Measurements from ENCODE around the gene KCNK3. TPM values are rescaled to one million over a fixed set of nuclear protein-coding genes. Genes with fewer than 3 reads are reported as not detected.

Gene KCNK3
- polyA plus RNA-seq, 1 donor from 2014 or later, result 12.9 TPM

GRCh38 chr2:26764906-26765305 lies 72.4 kb downstream of the KCNK3 start (continued):
- TF ChIP-seq SMC3 (conservative IDR thresholded peaks at IDR 0.05; ENCODE audit: poor library complexity) (no peak), MXI1 (conservative IDR thresholded peaks at IDR 0.05; ENCODE audit: poor library complexity, severe bottlenecking) (no peak)

GRCh38 chr2:26765475-26766200 lies 73.1 kb downstream of the KCNK3 start:
- Histone ChIP-seq H3K27me3 (ENCODE audit: insufficient read depth, low read depth, low read length) (no peaks in the 10 kb centered on the region), H3K36me3 (ENCODE audit: insufficient read depth, low read length) (no peaks in the 10 kb centered on the region), H2AFZ (ENCODE audit: low read depth, low read length) (no peak overlapping the region), H3F3A (ENCODE audit: insufficient read depth, low read length, poor library complexity, severe bottlenecking) (no peaks in the 10 kb centered on the region), H3K79me2 (replicated peaks; ENCODE audit: insufficient read depth, low read length) (peaks cover 12% of the 10 kb centered on the region), H3K27ac (ENCODE audit: low read length) (no peak overlapping the region), H3K9ac (ENCODE audit: low read length) (peak overlapping the region; percentile 87), H3K9me2 (ENCODE audit: insufficient read depth, low read length) (no peaks in the 10 kb centered on the region), H4K20me1 (ENCODE audit: insufficient read depth) (no peaks in the 10 kb centered on the region), H3K4me3 (ENCODE audit: low read length) (peak overlapping the region; percentile 98), H3K4me2 (ENCODE audit: low read length) (peak overlapping the region; percentile 99), H3K9me3 (ENCODE audit: low read length) (no peaks in the 10 kb centered on the region)
- TF ChIP-seq POLR2AphosphoS5 (IDR thresholded peaks at IDR 0.05), result no peak

GRCh38 chr2:26767129-26767528 lies 74.6 kb downstream of the KCNK3 start:
- H4K20me1 ChIP-seq (ENCODE audit: insufficient read depth), result no peaks in the 10 kb centered on the region
- no peaks in the 10 kb centered on the region for H3F3A ChIP-seq (ENCODE audit: insufficient read depth, low read length, poor library complexity, severe bottlenecking)
- no peak overlapping the region for H3K4me2 ChIP-seq (ENCODE audit: low read length)
- H3K4me3 ChIP-seq (ENCODE audit: low read length), result no peak overlapping the region
- peaks cover 12% of the 10 kb centered on the region for H3K79me2 ChIP-seq (replicated peaks; ENCODE audit: insufficient read depth, low read length)
- H3K27ac ChIP-seq (ENCODE audit: low read length), result no peak overlapping the region
- no peaks in the 10 kb centered on the region for H3K9me3 ChIP-seq (ENCODE audit: low read length)
- H3K27me3 ChIP-seq (ENCODE audit: insufficient read depth, low read depth, low read length), result no peaks in the 10 kb centered on the region
- no peak overlapping the region for H2AFZ ChIP-seq (ENCODE audit: low read depth, low read length)
- H3K9me2 ChIP-seq (ENCODE audit: insufficient read depth, low read length), result no peaks in the 10 kb centered on the region
- H3K36me3 ChIP-seq (ENCODE audit: insufficient read depth, low read length), result no peaks in the 10 kb centered on the region
- TF ChIP-seq CTCF (IDR thresholded peaks at IDR 0.05; ENCODE audit: poor library complexity, severe bottlenecking), result no peak
- TF ChIP-seq REST (IDR thresholded peaks at IDR 0.05; ENCODE audit: borderline replicate concordance), result no peak
- no peak for TF ChIP-seq POLR2AphosphoS5 (IDR thresholded peaks at IDR 0.05)
- no peak for TF ChIP-seq EP300 (conservative IDR thresholded peaks at IDR 0.05; ENCODE audit: poor library complexity, severe bottlenecking)
- no peak for TF ChIP-seq TAF1 (IDR thresholded peaks at IDR 0.05; ENCODE audit: low read depth)
- no peak for TF ChIP-seq SMC3 (conservative IDR thresholded peaks at IDR 0.05; ENCODE audit: poor library complexity)
- TF ChIP-seq MXI1 (conservative IDR thresholded peaks at IDR 0.05; ENCODE audit: poor library complexity, severe bottlenecking), result no peak
- TF ChIP-seq EZH2 (IDR thresholded peaks at IDR 0.05; ENCODE audit: borderline replicate concordance, insufficient read depth, low read length, poor library complexity, severe bottlenecking), result no peak
- TF ChIP-seq RAD21 (conservative IDR thresholded peaks at IDR 0.05), result no peak
- no peak overlapping the region for H3K9ac ChIP-seq (ENCODE audit: low read length)
